Stimulated activated CD8-positive, alpha-beta memory T cell treated with anti-CD3 and anti-CD28 coated beads, Interleukin-15, amount 100 ng/mL, for 1 hour (primary cell): ENCODE measurements around the gene ZDHHC7.

ENCODE experiments used
- DNase-seq: peaks from one replicate; pipeline ENCODE4 v3.0.0-alpha.2; 2020; ENCODE audit warnings: low read depth

The ZDHHC7 gene

DNA sequence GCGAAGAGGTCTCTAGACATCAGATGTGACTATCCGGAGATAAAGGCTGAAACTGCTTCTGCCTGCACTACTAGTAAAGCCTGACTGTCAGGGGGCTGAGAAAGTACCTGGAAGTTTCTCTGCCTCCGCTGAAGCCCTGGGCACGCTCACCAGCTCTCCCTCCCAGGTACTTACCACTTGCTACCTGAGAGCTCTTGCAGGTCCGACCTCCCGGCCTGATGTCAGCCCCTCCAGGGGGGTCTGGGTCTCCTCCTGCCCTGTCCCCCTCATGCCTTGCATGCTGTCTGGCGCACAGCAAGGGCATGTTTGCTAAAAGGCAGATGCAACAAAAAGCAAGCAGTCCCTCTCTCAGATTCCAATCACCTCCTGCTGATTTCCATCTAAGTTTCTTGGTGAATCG lies 17.4 kb downstream of the ZDHHC7 start:
- no peak for DNase-seq

DNA sequence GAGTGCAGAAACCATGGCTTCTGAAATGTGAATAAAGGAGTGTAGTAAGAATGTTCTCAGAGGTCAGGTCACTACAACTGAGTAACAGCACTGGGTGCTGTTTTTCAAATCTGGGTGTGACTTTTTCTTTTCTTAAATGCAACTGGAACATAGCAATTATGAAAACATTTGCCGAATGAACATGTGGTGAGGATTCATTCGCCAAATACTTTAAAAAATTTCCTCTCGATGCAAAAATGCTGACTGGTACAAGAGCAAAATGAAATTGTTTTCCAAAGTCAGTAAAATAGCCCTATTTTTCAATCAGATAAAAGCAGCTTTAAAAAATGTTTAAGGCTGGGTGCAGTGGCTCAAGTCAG lies 18.6 kb downstream of the ZDHHC7 start:
- no peak for DNase-seq

DNA sequence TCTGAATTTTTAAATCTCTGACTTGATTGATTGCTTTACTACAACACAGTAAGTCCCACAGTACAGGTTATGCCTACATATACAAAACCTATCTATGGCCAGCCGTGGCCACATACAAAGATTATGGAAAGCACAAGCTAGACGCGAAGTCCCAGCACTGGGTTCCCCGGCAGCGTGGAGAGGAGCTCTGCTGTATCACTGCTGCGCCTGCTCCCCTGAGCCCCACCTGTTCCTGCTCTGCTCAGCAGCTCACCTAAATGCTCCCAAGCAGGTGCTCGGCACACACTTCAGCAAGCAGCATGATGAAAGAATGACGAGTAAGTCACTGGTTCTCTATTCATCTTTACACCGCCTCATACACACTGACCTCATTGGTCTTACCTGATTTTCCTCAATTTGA lies 20.6 kb downstream of the ZDHHC7 start:
- DNase-seq, result no peak

DNA sequence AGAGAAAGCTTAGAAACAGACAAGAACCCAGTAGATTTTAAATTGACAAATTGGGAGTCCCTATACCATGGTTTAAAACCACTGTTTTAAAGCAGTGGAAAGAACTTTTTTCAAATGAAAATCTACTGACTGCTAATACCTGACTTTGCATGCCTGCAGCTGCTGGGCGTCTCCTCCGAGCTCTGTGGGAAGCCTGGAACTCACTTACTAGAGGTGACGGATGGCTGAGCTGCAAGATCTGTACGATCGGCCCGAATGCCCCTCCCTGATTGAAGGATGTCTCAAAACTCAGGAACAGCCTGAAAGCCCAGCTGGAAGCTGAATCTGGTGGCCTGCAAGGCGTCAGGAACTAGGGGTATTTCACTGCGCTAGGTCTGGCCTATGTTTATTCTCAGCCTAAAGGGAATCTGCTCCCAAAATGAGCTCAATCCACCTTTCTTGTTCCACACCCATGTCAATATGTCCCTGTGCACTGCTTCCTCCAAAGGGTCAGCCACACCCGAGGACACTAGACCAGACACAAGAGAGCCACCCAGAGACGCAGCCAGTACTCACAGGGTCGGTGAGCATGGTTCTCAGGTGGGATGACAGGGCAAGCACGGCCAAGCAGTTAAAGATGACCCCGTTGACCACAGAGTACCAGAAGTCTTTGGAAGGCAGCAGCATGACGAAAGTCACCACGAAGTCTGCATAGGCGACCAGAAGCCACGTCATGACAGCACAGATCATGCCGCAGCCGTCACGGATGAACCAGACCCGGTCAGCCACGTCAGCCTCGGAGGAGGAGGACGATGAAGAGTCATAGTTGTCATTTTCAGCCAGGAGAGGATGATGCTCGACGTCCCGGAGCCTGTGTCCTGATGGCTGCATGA lies 21.4 kb downstream of the ZDHHC7 start:
- DNase-seq, result no peak

- DNase-seq, result no peak
These were observed 22.8 kb downstream of the ZDHHC7 start for GRCh38 chr16:84988328-84989080.

DNA sequence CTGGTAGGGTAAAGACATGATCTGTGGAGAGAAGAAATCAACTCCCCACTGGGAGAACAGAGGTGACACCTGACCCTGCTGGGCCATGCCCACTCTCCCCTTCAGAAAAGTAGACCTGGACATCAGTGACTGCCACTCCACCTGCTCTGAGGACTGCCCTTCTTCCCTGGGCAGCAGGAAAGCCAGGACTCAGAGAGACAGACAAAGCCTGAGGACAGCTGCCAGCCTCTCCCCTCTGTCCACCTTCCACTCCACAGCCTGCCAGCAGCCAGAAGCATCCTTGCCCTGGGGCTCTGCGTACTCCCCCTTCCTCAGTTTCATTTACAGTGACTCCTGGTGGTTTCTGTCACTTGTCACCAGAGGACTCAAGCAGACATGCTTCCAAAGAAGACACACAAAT lies 24.5 kb downstream of the ZDHHC7 start:
- no peak for DNase-seq

GRCh38 chr16:84986102-84986501 lies 25.2 kb downstream of the ZDHHC7 start:
- DNase-seq, result no peak

DNA sequence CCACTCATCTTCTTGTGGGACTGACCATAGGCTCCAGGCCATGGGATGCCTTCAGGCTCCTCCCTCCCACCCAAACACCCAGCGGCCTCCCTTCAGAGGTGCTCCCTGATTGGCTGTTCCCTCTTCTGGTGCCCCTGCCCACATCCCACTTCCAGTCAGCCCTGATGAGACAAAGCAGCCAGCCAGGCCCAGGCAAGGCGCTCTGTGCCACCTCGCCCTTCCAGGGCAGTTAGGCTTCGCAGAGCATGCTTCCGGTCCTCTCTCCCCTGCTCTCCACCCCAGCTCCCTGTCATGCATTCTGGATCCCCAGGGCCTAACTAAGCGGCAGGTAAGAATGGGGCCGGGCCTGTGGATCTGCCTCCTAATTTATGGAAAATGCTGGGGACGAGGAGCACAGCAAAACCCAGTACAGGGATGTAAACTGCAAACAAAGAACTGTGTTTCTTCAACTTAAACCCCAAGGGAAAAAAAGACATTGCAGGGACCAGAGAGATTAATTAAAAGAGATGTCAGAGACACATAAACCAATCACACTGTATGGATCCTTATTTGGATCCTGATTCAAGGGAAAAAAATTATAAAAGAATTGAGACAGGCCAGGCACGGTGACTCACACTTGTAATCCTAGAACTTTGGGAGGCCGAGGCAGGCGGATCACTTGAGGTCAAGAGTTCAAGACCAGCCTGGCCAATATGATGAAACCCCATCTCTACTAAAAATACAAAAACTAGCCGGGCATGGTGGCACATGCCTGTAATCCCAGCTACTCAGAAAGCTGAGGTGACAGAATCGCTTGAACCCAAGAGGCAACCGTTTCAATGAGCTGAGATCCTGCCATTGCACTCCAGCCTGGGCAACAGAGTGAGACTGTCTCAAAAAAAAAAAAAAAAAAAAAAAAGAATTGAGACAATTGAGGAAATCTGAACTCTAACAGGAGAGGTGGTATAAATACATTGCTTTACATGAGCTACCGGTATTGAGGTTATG lies 26.0 kb downstream of the ZDHHC7 start:
- no peak for DNase-seq

- DNase-seq, result no peak
These were observed 28.9 kb downstream of the ZDHHC7 start for GRCh38 chr16:84982434-84982833.

GRCh38 chr16:84979516-84979915 lies 31.8 kb downstream of the ZDHHC7 start:
- DNase-seq, result no peak

GRCh38 chr16:84976644-84977400 lies 34.5 kb downstream of the ZDHHC7 start:
- no peak for DNase-seq

DNA sequence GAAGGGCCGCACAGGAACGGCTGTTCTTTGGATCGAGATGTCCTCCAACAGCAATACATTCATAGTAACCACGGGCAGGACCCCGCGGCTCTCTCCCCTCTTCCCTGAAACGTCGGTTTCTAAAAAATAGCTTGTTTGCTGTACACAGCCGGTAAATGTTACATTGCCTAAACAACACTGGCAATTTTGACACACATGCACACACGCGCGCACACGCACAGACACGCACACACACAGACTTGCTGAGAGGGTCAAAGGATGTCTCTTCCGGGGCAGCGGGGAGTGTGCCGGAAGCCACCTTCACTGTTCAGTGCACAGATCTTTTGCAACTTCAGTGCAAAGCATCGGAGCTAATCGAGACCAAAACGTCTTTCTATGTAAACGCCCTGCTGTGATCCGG lies 35.8 kb downstream of the ZDHHC7 start:
- no peak for DNase-seq

- no peak for DNase-seq
These were observed 36.3 kb downstream of the ZDHHC7 start for GRCh38 chr16:84975066-84975465.

DNA sequence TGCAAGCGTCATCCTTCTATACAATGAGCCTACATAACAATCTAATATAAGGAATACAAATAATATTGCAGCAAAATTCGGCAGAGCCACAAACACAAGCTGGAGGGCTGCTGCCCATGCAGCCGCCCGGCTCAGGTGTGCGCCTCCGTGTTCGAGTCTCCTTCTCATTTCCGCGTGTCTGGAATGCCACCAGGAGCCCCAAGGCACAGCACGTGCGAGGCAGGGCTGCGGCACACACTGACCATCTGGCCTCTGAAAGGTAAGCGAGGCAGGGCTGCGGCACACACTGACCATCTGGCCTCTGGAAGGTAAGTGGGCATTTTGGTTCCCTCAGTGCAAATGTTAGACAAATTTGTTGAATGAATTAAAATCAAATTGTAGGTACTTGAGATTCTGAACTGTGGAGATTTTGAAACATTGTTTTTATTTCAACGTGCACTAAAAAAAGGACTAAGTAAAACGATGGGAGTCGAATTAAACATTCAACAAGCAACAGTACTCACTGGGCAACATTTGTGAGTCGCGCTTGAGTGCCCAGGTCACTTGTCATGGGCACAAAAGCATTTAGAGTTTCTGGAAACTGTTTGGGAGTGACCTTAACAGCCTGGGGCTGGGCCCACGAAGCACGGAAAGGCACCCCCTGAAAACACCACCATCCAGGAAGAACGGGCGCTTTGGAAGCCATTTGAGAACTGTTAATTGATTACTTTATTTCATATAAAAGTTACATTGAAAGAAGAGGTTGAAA lies 37.4 kb downstream of the ZDHHC7 start:
- no peak for DNase-seq

GRCh38 chr16:84973236-84973635 lies 38.1 kb downstream of the ZDHHC7 start:
- DNase-seq, result no peak

GRCh38 chr16:84970447-84971127 lies 40.7 kb downstream of the ZDHHC7 start:
- DNase-seq, result peak; percentile 45

- no peak for DNase-seq
These were observed 43.5 kb downstream of the ZDHHC7 start for GRCh38 chr16:84967828-84968227.

DNA sequence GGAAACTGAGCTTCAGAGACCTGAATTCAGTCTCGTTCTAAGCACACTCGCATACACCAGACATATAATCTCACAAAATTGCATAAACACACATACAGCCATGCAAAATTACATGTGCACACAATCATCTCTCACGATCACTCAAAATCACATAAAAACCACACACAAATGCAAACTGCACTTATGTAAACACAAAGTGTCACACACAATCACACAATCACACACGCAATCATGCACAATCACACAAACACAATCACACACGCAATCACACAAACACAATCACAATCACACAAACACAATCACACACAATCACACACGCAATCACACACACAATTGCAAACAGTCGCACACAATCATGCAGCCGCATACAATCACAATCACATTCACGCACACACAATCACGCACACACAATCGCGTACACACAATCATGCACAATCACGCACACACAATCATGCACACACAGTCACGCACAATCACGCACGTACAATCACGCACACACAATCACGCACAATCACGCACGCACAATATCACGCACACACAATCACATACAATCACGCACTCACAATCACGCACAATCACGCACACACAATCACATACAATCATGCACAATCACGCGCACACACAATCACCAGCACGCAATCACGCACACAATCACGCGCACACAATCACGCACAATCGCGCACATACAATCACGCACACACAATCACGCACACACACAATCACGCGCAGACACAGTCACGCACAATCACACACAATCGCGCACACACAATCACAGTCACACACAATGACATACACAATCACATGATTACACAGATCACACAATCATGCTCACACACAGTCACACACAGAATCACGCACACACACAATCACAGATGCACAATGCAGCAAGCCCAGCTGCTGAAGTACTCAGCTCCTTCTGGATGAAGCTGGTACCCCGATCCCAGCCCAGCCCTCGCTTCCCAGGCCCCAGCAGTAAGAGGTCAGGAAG lies 45.6 kb downstream of the ZDHHC7 start:
- no peak for DNase-seq
